Stomach smooth muscle (tissue), 2 donors: ENCODE results near the gene MAGED2.
"Not testable (repeated sequence)": the region's sequence is repeated elsewhere in the genome, so short reads cannot be mapped to it uniquely, and the experiment has no call there.

Experiments
- H3K27ac ChIP-seq: one replicate; pipeline ENCODE4 v1.7.0; 2013; ENCODE audit warnings: mild to moderate bottlenecking, low read length, inconsistent platforms
- H3K27me3 ChIP-seq, 2 donors: one replicate each; pipeline ENCODE4 v1.7.0; 2013; ENCODE audit warnings: low read length in 2 of 2; ENCODE audit not compliant: insufficient read depth in 2 of 2, control insufficient read depth in 1 of 2
- H3K36me3 ChIP-seq, 2 donors: one replicate each; pipeline ENCODE4 v1.7.0; 2013; ENCODE audit warnings: low read length in 2 of 2; ENCODE audit not compliant: control insufficient read depth in 2 of 2, insufficient read depth in 2 of 2
- H3K4me1 ChIP-seq: one replicate; pipeline ENCODE4 v1.7.0; 2013; ENCODE audit warnings: low read length; ENCODE audit not compliant: control insufficient read depth, insufficient read depth
- H3K4me3 ChIP-seq, 2 donors: one replicate each; pipeline ENCODE4 v1.7.0; 2013; ENCODE audit warnings: low read length in 2 of 2
- H3K9ac ChIP-seq, 2 donors: one replicate each; pipeline ENCODE4 v1.7.0; 2013; ENCODE audit warnings: low read length in 2 of 2, mild to moderate bottlenecking in 1 of 2
- H3K9me3 ChIP-seq, 2 donors: one replicate each; pipeline ENCODE4 v1.7.0; 2013; ENCODE audit warnings: low read length in 2 of 2; ENCODE audit not compliant: control insufficient read depth in 2 of 2
- donor health status: healthy.
- donor health status: Pancreatic carcinoma.

Gene MAGED2

DNA sequence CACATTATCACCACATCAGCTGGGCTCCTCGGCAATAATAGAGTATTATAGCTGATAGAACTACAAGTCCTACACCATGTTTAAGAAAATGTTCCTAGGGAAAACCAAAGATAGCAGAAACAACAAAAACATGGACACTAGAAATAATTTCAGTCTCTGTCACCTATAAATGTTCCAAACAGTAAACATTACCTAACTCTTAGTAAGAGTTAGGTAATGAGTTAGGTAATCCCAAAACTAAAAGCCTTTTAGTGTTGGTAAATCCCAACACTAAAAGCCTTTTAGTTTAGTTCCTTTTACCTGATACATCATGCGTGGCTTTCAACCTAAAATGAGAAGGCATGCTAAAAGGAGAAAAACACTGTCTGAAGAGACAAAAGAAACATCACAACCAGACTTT lies 35.5 kb downstream of the MAGED2 start:
- Histone ChIP-seq H3K36me3 (no peaks in the 10 kb centered on the region), H3K9me3 (no peaks in the 10 kb centered on the region), H3K9ac (no peak overlapping the region), H3K27ac (no peak overlapping the region), H3K27me3 (peaks cover 0 to 16% of the 10 kb centered on the region in 2 donors), H3K4me1 (no peaks in the 10 kb centered on the region), H3K4me3 (no peak overlapping the region)

GRCh38 chrX:54847700-54848099 lies 40.2 kb downstream of the MAGED2 start:
- H3K9me3 ChIP-seq, H3K4me1 ChIP-seq, H3K4me3 ChIP-seq, H3K9ac ChIP-seq, H3K27me3 ChIP-seq, H3K27ac ChIP-seq, H3K36me3 ChIP-seq: not testable (repeated sequence)

- Histone ChIP-seq H3K27ac (no peak overlapping the region), H3K9ac (no peak overlapping the region), H3K4me3 (no peak overlapping the region), H3K9me3 (peaks cover 0 to 4% of the 10 kb centered on the region in 2 donors), H3K36me3 (no peaks in the 10 kb centered on the region), H3K4me1 (no peaks in the 10 kb centered on the region), H3K27me3 (no peaks in the 10 kb centered on the region)
Measured at GRCh38 chrX:54865208-54865607, 57.7 kb downstream of the MAGED2 start.
